GM21423 (cell line): ENCODE results near the gene NIPAL3.
"Not testable (repeated sequence)": the region's sequence is repeated elsewhere in the genome, so short reads cannot be mapped to it uniquely, and the experiment has no call there.

ENCODE experiments used
- ATAC-seq: cut with Tn5 transposase; IDR thresholded peaks from one replicate; pipeline ENCODE4 v1.9.1; 2021; ENCODE audit warnings: mild to moderate bottlenecking, moderate library complexity; ENCODE audit not compliant: unreplicated experiment

NIPAL3 gene

GRCh38 chr1:24454673-24455072 lies 39.1 kb downstream of the NIPAL3 start:
- ATAC-seq, result no peak

GRCh38 chr1:24455272-24455671 lies 39.7 kb downstream of the NIPAL3 start:
- no peak for ATAC-seq

GRCh38 chr1:24457866-24458265 lies 42.3 kb downstream of the NIPAL3 start:
- ATAC-seq, result no peak

- ATAC-seq, result no peak
Measured at GRCh38 chr1:24459551-24460266, 44.1 kb downstream of the NIPAL3 start.

- not testable (repeated sequence) for ATAC-seq
Measured at GRCh38 chr1:24462128-24462527, 46.5 kb downstream of the NIPAL3 start.

GRCh38 chr1:24463776-24464735 lies 48.5 kb downstream of the NIPAL3 start:
- ATAC-seq, result no peak

- ATAC-seq, result no peak
Measured at GRCh38 chr1:24465099-24465498, 49.5 kb downstream of the NIPAL3 start.

GRCh38 chr1:24465638-24466037 lies 50.0 kb downstream of the NIPAL3 start:
- no peak for ATAC-seq

- no peak for ATAC-seq
Measured at GRCh38 chr1:24468685-24469316, 53.2 kb downstream of the NIPAL3 start.

- ATAC-seq, result no peak
Measured at GRCh38 chr1:24470592-24470991, 55.0 kb downstream of the NIPAL3 start.

- no peak for ATAC-seq
Measured at GRCh38 chr1:24472527-24473251, 57.1 kb downstream of the NIPAL3 start.

GRCh38 chr1:24474193-24474592 lies 58.6 kb downstream of the NIPAL3 start:
- ATAC-seq, result no peak

- no peak for ATAC-seq
Measured at GRCh38 chr1:24475700-24476099, 60.1 kb downstream of the NIPAL3 start.

GRCh38 chr1:24476571-24476970 lies 61.0 kb downstream of the NIPAL3 start:
- ATAC-seq, result no peak

- no peak for ATAC-seq
Measured at GRCh38 chr1:24477309-24477708, 61.7 kb downstream of the NIPAL3 start.

- peak; percentile 74 for ATAC-seq
Measured at GRCh38 chr1:24481101-24481500, 65.5 kb downstream of the NIPAL3 start.

GRCh38 chr1:24481843-24482610 lies 66.4 kb downstream of the NIPAL3 start:
- no peak for ATAC-seq

- ATAC-seq, result no peak
Measured at GRCh38 chr1:24483441-24483840, 67.8 kb downstream of the NIPAL3 start.

GRCh38 chr1:24484199-24484598 lies 68.6 kb downstream of the NIPAL3 start:
- ATAC-seq, result no peak
